Stomach (tissue), 9 donors: ENCODE results near the gene BTG1. TPM values are rescaled to one million over a fixed set of nuclear protein-coding genes. Genes with fewer than 3 reads are reported as not detected.

Experiments
- DNase-seq, 2 donors: peaks; one replicate each; pipeline versions ENCODE4 v3.0.0 to v3.0.0-alpha.2; 2013 to 2019
- H3K27ac ChIP-seq, 5 donors: fragments of 200-600 bp in 4 of 5; sonication (generic) in 4 of 5; one replicate each; pipeline ENCODE4 v1.5.1; 2013 to 2019; ENCODE audit warnings: mild to moderate bottlenecking in 1 of 5, moderate library complexity in 1 of 5
- H3K27me3 ChIP-seq, 3 donors: fragments of 200-600 bp; sonication (generic); one replicate each; pipeline ENCODE4 v1.5.1; 2017 to 2019; ENCODE audit warnings: mixed run types in 1 of 3
- H3K36me3 ChIP-seq, 4 donors: fragments of 200-600 bp; sonication (generic); 1 replicate in 3 of 4; 2 replicates in 1 of 4; pipeline ENCODE4 v1.5.1; 2016 to 2019
- H3K4me1 ChIP-seq, 4 donors: fragments of 200-600 bp; sonication (generic); one replicate each; pipeline ENCODE4 v1.5.1; 2016 to 2019
- H3K4me3 ChIP-seq, 4 donors: fragments of 200-600 bp; sonication (generic) in 3 of 4; one replicate each; pipeline ENCODE4 v1.5.1; 2016 to 2019; ENCODE audit warnings: mild to moderate bottlenecking in 1 of 4
- H3K9me3 ChIP-seq, 4 donors: fragments of 200-600 bp; sonication (generic); one replicate each; pipeline ENCODE4 v1.5.1; 2016 to 2019
- EP300 ChIP-seq: sonication (generic); formaldehyde crosslinking; IDR thresholded peaks from one replicate; pipeline ENCODE4 v1.6.1; 2017; ENCODE audit warnings: antibody characterized with exemption
- POLR2A ChIP-seq, 4 donors: fragments of 450-650 bp; IDR thresholded peaks; one replicate each; pipeline ENCODE4 v1.6.1; 2016; ENCODE audit warnings: antibody characterized with exemption in 4 of 4, control low read depth in 2 of 4, mild to moderate bottlenecking in 1 of 4, moderate library complexity in 1 of 4
- POLR2AphosphoS5 ChIP-seq, 3 donors: sonication (generic); formaldehyde crosslinking; IDR thresholded peaks; one replicate each; pipeline ENCODE4 v1.6.1; 2016; ENCODE audit warnings: antibody characterized with exemption in 3 of 3
- WGBS, 5 donors: extraction: QIAGEN DNeasy Blood & Tissue Kit in 3 of 5; methylation state at CpG; one replicate each; pipeline versions ENCODE4 v1.1.5 to v1.1.7; 2013 to 2018; 5-methylcytosine and 5-hydroxymethylcytosine counted together
- intact Hi-C: fragments of 100-400 bp; cut with DNase I; formaldehyde crosslinking; loops from one replicate; pipeline ENCODE4 v1.15.1; 2023; ENCODE audit warnings: low total_unique reads
- polyA plus RNA-seq, 3 donors: library from polyadenylated mRNA; stranded (reverse); fragments of 200-250 nt; gene quantifications; one replicate each; pipeline ENCODE4 v1.2.3, GENCODE V29; 2013
- total RNA-seq, 5 donors: library from RNA; depleted of rRNA; stranded (reverse); fragments of >200 nt; gene quantifications; one replicate each; pipeline versions ENCODE4 v1.1.0 to v1.2.3, GENCODE V29; 2014 to 2016
- TF ChIP-seq, protein P1 (sequence below), 7 experiments: fragments of 450-650 bp in 4 of 7; fragments of 200-600 bp in 3 of 7; sonication (generic) in 3 of 7; IDR thresholded peaks; one replicate each; pipeline ENCODE4 v1.5.1; 2016 to 2019; ENCODE audit warnings: antibody characterized with exemption in 7 of 7, control low read depth in 2 of 7, mild to moderate bottlenecking in 1 of 7
- donor health status: healthy with polysubstance abuse.
- donor health status: Bipolar disorder and iron deficiency.
- donor health status: healthy.

The BTG1 gene
- total and polyA plus RNA-seq, 8 donors, result 20.5 to 108 (median 39.9) TPM

DNA sequence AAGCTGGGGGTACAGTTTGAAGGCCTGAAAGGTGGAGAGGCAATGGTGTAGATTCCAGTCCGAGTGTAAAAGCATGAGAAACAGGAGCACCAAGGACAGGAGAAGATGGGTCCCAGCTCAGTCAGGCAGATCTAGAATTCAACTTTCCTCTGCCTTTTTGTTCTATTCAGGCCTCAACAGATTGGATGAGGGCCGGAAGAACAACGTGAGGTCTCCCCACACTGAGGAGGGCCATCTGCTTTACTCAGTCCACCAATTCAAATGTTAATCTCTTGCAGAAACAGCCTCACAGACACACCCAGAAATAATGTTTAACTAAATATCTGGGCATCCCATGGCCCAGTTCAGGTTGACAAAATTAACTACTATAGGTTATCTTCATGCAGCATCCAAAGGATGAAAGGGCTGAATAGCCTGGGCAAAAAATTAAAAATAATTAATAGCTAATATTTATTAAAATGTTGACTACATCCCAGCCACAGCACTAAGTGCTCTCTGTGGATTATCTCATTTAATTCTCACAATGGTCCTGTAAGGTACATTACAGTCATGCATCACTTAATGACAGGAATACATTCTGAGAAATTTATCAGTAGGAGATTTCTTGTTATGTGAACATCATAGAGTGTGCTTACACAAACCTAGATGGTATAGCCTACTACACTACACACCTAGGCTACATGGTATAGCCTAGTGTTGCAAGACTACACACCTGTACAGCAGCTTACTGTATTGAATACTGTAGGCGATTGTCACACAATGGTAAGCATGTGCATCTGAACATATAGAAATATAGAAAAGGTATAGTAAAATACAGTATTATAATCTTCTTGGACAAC is 22.5 kb downstream of the BTG1 start:
- peaks cover 0 to 49% (median 6%) of the 10 kb centered on the region in 4 donors for H3K4me1 ChIP-seq
- intact Hi-C loops, result no loop called here
- 70 to 96% (median 84%) methylated on average over 4 of the region's 4 CpGs for WGBS, 5 donors
- TF ChIP-seq, protein P1, sequence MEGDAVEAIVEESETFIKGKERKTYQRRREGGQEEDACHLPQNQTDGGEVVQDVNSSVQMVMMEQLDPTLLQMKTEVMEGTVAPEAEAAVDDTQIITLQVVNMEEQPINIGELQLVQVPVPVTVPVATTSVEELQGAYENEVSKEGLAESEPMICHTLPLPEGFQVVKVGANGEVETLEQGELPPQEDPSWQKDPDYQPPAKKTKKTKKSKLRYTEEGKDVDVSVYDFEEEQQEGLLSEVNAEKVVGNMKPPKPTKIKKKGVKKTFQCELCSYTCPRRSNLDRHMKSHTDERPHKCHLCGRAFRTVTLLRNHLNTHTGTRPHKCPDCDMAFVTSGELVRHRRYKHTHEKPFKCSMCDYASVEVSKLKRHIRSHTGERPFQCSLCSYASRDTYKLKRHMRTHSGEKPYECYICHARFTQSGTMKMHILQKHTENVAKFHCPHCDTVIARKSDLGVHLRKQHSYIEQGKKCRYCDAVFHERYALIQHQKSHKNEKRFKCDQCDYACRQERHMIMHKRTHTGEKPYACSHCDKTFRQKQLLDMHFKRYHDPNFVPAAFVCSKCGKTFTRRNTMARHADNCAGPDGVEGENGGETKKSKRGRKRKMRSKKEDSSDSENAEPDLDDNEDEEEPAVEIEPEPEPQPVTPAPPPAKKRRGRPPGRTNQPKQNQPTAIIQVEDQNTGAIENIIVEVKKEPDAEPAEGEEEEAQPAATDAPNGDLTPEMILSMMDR (IDR thresholded peaks at IDR 0.05), result no peak
- TF ChIP-seq POLR2A (IDR thresholded peaks at IDR 0.05) (no peak), EP300 (no peak), POLR2AphosphoS5 (IDR thresholded peaks at IDR 0.05) (no peak)
- peaks cover 0 to 9% (median 4%) of the 10 kb centered on the region in 4 donors for H3K9me3 ChIP-seq
- no peaks in the 10 kb centered on the region for H3K36me3 ChIP-seq
- H3K27ac ChIP-seq, result peak overlapping the region in 2 of 5 donors; percentile 50 to 66
- DNase-seq, result no peak
- no peak overlapping the region for H3K4me3 ChIP-seq
- no peaks in the 10 kb centered on the region for H3K27me3 ChIP-seq

DNA sequence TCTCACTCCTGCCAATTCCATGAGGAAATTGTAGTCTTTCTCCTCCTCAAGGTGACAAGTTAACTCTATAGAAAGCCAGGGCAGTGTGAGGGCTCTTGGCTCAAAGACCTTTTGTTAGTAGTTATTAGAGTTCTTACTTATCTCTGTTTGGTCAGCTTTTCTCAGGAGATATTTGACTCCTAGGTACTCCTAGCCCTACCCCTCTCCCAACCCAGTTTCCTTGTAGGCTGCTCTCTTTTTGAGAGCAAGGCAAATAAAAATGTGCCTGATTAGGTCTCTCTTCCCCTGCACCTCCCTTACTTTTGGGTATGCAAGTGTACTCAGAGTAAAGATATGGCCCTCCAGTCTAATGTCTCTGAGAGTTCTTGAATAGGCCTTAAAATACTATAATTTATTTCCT is 23.8 kb downstream of the BTG1 start:
- DNase-seq, result no peak
- TF ChIP-seq EP300 (no peak), POLR2A (IDR thresholded peaks at IDR 0.05) (no peak), POLR2AphosphoS5 (IDR thresholded peaks at IDR 0.05) (no peak)
- TF ChIP-seq, protein P1 (IDR thresholded peaks at IDR 0.05), result no peak
- Histone ChIP-seq H3K4me1 (peaks cover 0 to 49% (median 6%) of the 10 kb centered on the region in 4 donors), H3K27ac (peak overlapping the region; percentile 16 to 66 (median 45)), H3K9me3 (peaks cover 0 to 9% (median 4%) of the 10 kb centered on the region in 4 donors), H3K27me3 (no peaks in the 10 kb centered on the region), H3K4me3 (no peak overlapping the region), H3K36me3 (no peaks in the 10 kb centered on the region)
- intact Hi-C loops, result no loop called here

DNA sequence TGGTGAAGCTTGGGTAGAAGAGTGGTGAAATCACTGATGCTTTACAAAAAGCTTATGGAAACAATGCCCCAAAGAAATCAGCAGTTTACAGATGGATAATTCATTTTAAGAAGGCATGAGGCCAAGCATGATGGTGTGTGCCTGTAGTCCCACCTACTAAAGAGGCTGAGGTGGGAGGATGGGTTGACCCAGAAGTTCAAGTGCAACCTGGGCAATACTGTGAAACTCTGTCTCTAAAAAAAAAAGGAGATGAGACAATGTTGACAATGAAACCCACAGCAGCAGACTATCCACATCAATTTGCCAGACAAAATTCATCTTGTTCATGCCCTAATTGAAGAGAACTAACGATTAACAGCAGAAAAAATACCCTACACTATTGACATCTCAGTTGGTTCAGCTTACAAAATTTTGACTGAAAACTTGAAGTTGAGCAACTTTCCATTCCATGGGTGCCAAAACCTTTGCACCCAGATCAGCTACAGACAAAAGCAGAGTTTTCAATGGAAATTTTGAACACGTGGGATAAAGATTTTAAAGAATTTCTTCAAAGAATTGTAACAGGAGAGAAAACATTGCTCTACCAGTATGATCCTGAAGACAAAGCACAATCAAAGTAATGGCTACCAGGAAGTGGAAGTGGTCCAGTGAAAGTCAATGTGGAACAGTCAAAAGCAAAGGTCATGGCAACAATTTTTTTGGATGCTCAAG is 26.7 kb downstream of the BTG1 start:
- intact Hi-C loops, result no loop called here
- no peak overlapping the region for H3K4me3 ChIP-seq
- no peak for TF ChIP-seq EP300
- TF ChIP-seq, protein P1 (IDR thresholded peaks at IDR 0.05), result no peak
- no peak for TF ChIP-seq POLR2A (IDR thresholded peaks at IDR 0.05)
- TF ChIP-seq POLR2AphosphoS5 (IDR thresholded peaks at IDR 0.05), result no peak
- no peaks in the 10 kb centered on the region for H3K36me3 ChIP-seq
- H3K27ac ChIP-seq, result no peak overlapping the region
- DNase-seq, result no peak
- H3K27me3 ChIP-seq, result no peaks in the 10 kb centered on the region
- 91 to 100% (median 93%) methylated on average over 2 of the region's 2 CpGs for WGBS, 5 donors
- H3K4me1 ChIP-seq, result peaks cover 0 to 28% (median 6%) of the 10 kb centered on the region in 4 donors
- H3K9me3 ChIP-seq, result peaks cover 0 to 9% (median 4%) of the 10 kb centered on the region in 4 donors

DNA sequence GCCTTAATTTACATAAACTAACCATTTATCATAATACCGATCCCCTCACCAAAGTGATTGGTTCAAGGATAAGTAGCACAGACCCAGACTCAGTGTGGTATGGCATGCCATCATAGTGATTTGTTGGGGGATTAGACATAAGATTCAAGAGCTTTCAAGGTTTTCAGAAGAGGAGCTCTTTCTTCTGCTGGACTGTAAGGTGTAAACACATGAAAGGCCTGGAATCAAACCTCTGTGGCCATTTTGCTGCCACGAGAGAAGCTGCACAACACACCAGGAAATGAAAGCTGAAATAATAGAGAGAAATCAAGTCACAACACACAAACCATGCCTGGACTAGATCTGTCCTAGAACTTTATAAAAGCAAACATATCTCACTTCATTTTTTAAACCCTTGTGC is 30.8 kb downstream of the BTG1 start:
- no peak overlapping the region for H3K27ac ChIP-seq
- TF ChIP-seq POLR2A (IDR thresholded peaks at IDR 0.05) (no peak), EP300 (no peak), POLR2AphosphoS5 (IDR thresholded peaks at IDR 0.05) (no peak)
- TF ChIP-seq, protein P1 (IDR thresholded peaks at IDR 0.05), result no peak
- no peak overlapping the region for H3K4me3 ChIP-seq
- no peaks in the 10 kb centered on the region for H3K4me1 ChIP-seq
- WGBS, 5 donors, result 89 to 95% (median 92%) methylated on average over 2 of the region's 2 CpGs
- intact Hi-C loops, result no loop called here
- peaks cover 0 to 9% (median 0%) of the 10 kb centered on the region in 4 donors for H3K9me3 ChIP-seq
- no peak for DNase-seq
- no peaks in the 10 kb centered on the region for H3K27me3 ChIP-seq
- no peaks in the 10 kb centered on the region for H3K36me3 ChIP-seq
